Chondrocyte (in vitro differentiated cells): ENCODE measurements around the gene RBM4B. TPM values are rescaled to one million over a fixed set of nuclear protein-coding genes. Genes with fewer than 3 reads are reported as not detected.

Source experiments
- DNase-seq: peaks from one replicate; pipeline ENCODE4 v3.0.0; 2021; ENCODE audit warnings: mixed read lengths, low spot score
- H3K27ac Mint-ChIP-seq: one replicate; pipeline ENCODE4 v1.8.0; 2021; ENCODE audit warnings: mild to moderate bottlenecking, moderate library complexity, mixed read lengths; ENCODE audit not compliant: unreplicated experiment
- H3K27me3 Mint-ChIP-seq: 2 replicates; pipeline ENCODE4 v1.8.0; 2021; ENCODE audit warnings: low read depth, mixed read lengths
- H3K36me3 Mint-ChIP-seq: 2 replicates; pipeline ENCODE4 v1.8.0; 2021; ENCODE audit warnings: low read depth, mixed read lengths
- H3K4me1 Mint-ChIP-seq: 2 replicates; pipeline ENCODE4 v1.8.0; 2021; ENCODE audit warnings: low read depth, mild to moderate bottlenecking, mixed read lengths
- H3K4me3 Mint-ChIP-seq: one replicate; pipeline ENCODE4 v1.8.0; 2021; ENCODE audit warnings: mild to moderate bottlenecking, moderate library complexity, mixed read lengths; ENCODE audit not compliant: unreplicated experiment
- H3K9me3 Mint-ChIP-seq: 2 replicates; pipeline ENCODE4 v1.8.0; 2021; ENCODE audit warnings: low read depth, mixed read lengths
- total RNA-seq: library from RNA; stranded (reverse); gene quantifications from 3 replicates; pipeline ENCODE4 v1.2.1, GENCODE V29; 2021
- TF ChIP-seq, protein P1 (sequence below): fragments of 200-600 bp; sonication (generic); IDR thresholded peaks from 2 replicates; pipeline ENCODE4 v1.5.0; 2021; ENCODE audit warnings: antibody characterized with exemption, mild to moderate bottlenecking, moderate library complexity

Gene RBM4B
- total RNA-seq, 1 donor from 2014 or later, result 19.6 TPM

DNA sequence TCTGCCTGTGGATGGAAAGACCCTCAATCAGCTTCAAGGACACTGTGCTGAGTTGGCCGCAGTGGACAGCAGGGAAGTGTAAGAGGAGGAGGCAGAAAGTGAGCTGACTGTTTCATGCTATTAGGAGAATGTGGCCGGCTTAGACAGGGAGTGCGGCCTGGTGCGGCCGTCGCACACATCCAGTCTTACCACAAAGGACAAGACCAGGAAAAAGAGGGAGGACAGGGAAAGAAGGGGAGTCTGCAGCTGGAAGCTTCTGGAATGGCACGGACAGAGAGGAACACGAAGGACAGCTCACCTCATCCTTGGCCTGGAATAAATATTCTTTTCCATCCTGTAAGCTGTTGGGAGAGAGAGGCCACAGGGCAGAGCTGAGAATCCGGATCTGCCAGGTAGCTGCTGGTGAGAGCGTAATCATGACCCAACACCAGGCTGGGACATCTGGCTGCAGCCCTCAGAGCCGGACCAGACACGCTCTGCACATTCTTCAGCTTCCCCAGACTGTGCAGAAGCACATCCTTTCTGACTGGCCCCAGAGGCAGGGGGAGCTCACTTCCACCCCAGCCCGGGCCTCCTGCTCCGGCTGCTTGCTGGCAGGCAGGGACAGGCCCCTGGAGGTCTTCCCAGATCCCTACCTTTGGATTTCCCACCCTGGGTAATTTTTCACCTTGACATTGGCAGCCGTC is 8.6 kb upstream of the RBM4B start:
- H3K27ac Mint-ChIP-seq, result peak overlapping the region; percentile 54
- H3K4me1 Mint-ChIP-seq, result no peaks in the 10 kb centered on the region
- no peaks in the 10 kb centered on the region for H3K27me3 Mint-ChIP-seq
- no peak overlapping the region for H3K4me3 Mint-ChIP-seq
- peaks cover 7% of the 10 kb centered on the region for H3K36me3 Mint-ChIP-seq
- TF ChIP-seq, protein P1, sequence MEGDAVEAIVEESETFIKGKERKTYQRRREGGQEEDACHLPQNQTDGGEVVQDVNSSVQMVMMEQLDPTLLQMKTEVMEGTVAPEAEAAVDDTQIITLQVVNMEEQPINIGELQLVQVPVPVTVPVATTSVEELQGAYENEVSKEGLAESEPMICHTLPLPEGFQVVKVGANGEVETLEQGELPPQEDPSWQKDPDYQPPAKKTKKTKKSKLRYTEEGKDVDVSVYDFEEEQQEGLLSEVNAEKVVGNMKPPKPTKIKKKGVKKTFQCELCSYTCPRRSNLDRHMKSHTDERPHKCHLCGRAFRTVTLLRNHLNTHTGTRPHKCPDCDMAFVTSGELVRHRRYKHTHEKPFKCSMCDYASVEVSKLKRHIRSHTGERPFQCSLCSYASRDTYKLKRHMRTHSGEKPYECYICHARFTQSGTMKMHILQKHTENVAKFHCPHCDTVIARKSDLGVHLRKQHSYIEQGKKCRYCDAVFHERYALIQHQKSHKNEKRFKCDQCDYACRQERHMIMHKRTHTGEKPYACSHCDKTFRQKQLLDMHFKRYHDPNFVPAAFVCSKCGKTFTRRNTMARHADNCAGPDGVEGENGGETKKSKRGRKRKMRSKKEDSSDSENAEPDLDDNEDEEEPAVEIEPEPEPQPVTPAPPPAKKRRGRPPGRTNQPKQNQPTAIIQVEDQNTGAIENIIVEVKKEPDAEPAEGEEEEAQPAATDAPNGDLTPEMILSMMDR, result no peak
- no peaks in the 10 kb centered on the region for H3K9me3 Mint-ChIP-seq
- DNase-seq, result peak; percentile 58

DNA sequence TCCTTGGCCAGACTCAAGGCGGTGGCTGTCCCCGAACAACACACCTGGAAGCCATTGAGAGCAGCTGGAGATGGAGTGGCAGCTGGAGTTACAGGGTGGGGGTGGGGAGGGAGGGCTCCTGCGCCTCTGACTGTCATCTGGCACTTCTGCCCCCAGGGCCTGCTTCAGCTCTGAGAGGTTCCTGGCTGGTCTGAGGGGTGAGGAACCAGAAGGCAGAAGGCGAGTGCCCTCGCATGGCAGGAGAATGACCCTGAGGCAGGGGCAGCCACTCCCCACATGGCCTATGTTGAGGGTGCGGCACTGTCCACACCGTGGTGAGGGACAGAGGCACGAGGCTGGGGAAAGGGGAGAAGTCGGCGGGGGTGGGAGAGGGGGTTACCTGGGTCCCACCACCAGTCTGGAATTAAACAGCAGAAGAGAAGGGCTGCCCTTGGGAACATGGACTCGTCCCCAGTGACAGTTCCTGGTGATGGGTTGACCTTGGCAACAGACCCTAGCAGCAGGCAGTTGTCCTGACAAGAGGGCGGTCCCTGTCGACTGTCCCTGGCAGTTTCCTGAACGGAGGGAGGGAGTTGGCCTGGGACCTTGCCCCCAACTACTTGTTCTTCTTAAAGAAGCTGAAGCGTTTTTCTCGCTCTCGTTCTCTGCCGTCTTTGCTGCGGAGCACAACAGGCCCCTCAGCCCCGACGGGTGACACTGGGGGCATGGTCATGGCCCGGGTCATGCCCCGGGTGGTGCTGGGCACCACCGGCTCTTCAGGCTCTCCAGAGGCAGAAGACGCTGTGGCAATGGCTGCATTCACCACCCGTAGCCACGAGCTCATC is 7.8 kb upstream of the RBM4B start:
- H3K27me3 Mint-ChIP-seq, result no peaks in the 10 kb centered on the region
- H3K4me3 Mint-ChIP-seq, result no peak overlapping the region
- TF ChIP-seq, protein P1, result no peak
- no peak overlapping the region for H3K27ac Mint-ChIP-seq
- peak; percentile 71 for DNase-seq
- H3K4me1 Mint-ChIP-seq, result no peaks in the 10 kb centered on the region
- no peaks in the 10 kb centered on the region for H3K9me3 Mint-ChIP-seq
- peaks cover 7% of the 10 kb centered on the region for H3K36me3 Mint-ChIP-seq

DNA sequence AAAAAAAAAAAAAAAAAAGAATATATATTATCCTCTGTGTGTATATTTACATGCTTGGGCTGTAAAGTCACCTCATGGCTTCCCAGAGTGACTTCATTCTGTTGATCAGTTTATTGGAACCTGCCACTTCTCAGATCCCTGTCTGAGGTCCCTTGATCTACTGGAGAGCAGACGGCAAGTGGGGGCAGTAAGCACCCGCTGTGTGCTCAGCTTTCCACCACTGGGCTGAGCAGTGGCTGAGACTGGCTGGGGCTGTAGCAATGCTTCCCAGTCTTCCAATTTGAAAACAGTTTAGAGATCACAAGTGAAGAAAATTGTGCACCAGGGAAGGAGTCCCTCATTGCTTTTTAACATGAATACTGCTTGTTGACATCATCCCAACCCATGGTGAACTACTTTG is 6.9 kb upstream of the RBM4B start:
- Mint-ChIP-seq H3K27me3 (no peaks in the 10 kb centered on the region), H3K27ac (no peak overlapping the region), H3K4me3 (no peak overlapping the region), H3K36me3 (peaks cover 7% of the 10 kb centered on the region), H3K9me3 (no peaks in the 10 kb centered on the region), H3K4me1 (no peaks in the 10 kb centered on the region)
- TF ChIP-seq, protein P1, result no peak
- peak; percentile 8 for DNase-seq

DNA sequence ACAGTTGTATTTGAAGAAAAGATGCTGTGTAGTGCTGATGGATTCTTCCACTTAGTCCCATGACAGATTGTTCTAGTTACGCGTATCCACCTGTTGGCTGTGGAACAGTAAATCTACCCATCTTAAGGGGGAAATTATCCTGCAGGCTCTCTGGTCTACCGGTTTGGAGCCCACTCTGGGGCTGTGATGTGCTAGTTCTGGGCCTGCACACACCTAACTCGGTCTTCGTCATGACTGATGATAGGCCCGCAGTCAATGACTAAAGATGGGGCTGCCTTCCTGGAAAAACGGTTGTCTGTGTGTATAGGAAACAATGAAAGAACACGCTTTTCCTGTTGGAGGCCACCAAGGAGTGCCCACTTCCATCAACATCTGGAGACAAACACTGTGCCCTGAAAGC is 6.2 kb upstream of the RBM4B start:
- Mint-ChIP-seq H3K27me3 (no peaks in the 10 kb centered on the region), H3K4me3 (no peak overlapping the region), H3K4me1 (no peaks in the 10 kb centered on the region), H3K9me3 (no peaks in the 10 kb centered on the region), H3K36me3 (peaks cover 7% of the 10 kb centered on the region), H3K27ac (no peak overlapping the region)
- TF ChIP-seq, protein P1, result no peak
- peak; percentile 11 for DNase-seq

DNA sequence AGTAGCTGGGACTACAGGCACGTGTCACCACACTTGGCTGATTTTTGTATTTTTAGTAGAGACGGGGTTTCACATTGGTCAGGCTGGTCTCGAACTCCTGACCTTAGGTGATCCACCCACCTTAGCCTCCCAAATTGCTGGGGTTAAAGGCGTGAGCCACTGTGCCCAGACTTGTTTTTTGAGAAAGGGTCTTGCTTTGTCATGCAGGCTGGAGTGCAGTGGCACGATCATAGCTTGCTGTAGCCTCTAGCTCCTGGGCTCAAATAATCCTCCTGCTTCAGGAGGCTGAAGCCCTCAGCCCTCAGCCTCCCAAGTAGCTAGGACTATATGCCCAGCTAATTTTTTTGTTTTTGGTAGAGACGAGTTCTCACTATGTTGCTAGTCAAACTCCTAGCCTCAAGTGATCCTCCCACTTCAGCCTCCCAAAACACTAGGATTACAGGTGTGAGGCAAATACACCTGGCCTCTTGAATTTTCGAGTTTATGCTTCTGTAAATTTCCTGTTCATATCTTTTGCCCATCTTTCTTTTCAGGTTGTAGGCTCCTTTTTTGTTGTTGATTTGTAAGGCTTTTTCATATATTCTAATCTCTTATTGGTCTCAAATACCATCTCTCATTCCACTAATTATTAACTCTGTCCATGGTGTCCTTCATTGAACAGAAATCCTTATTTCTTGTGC is 3.4 kb upstream of the RBM4B start:
- TF ChIP-seq, protein P1, result no peak
- peaks cover 20% of the 10 kb centered on the region for H3K4me1 Mint-ChIP-seq
- H3K9me3 Mint-ChIP-seq, result no peaks in the 10 kb centered on the region
- no peak overlapping the region for H3K27ac Mint-ChIP-seq
- H3K4me3 Mint-ChIP-seq, result no peak overlapping the region
- no peaks in the 10 kb centered on the region for H3K27me3 Mint-ChIP-seq
- H3K36me3 Mint-ChIP-seq, result peaks cover 5% of the 10 kb centered on the region
- peak; percentile 13 for DNase-seq
